Measurements from ENCODE around the gene MEPCE. TPM values are rescaled to one million over a fixed set of nuclear protein-coding genes. Genes with fewer than 3 reads are reported as not detected.
"Not testable (repeated sequence)": the region's sequence is repeated elsewhere in the genome, so short reads cannot be mapped to it uniquely, and the experiment has no call there.

The MEPCE gene
- total and polyA plus RNA-seq, 10 of the 15 experiments (the other 5 are each of a cell fraction or from before 2014, with no cell fraction given): 8.2 to 48.0 (median 22.1) TPM

- SMC1A ChIA-PET (ENCODE audit: uncharacterized antibody, unreplicated experiment); H3K4me3 ChIP-seq; H3K27ac ChIP-seq (ENCODE audit: control insufficient read depth, insufficient read depth); DNase-seq (ENCODE audit: low read depth, low spot score); BruUV-seq (replicated peaks); H3K36me3 ChIP-seq (ENCODE audit: control insufficient read depth in 2 of 2, insufficient read depth in 2 of 2, low read length in 1 of 2); H3K4me1 ChIP-seq (ENCODE audit: control insufficient read depth, insufficient read depth, low read length); ATAC-seq; H3K4me2 ChIP-seq (ENCODE audit: control insufficient read depth, insufficient read depth); H2AFZ ChIP-seq (ENCODE audit: control insufficient read depth, low read depth, low read length); H3K9me3 ChIP-seq (replicated peaks; ENCODE audit: control insufficient read depth, insufficient read depth, low read length); FAIRE-seq; intact Hi-C loops (cut with micrococcal nuclease; ENCODE audit: unreplicated experiment); H3K27me3 ChIP-seq (replicated peaks in 1 of 2; ENCODE audit: control insufficient read depth in 2 of 2, insufficient read depth in 2 of 2, low read length in 1 of 2); H4K20me1 ChIP-seq (ENCODE audit: control insufficient read depth, insufficient read depth); in situ Hi-C loops (cut with MboI); H3K9ac ChIP-seq (ENCODE audit: control insufficient read depth, insufficient read depth, low read length); RAD21 ChIA-PET (ENCODE audit: unreplicated experiment); CTCF ChIA-PET: not testable (repeated sequence)
- POLR2A ChIA-PET: interaction anchor here (1.6 kb wide), 1 partner anchor 74 kb away, joined by 8 read pairs; no protein-coding TSS in a partner anchor
- WGBS (ENCODE audit: insufficient coverage, insufficient replicate concordance, low lambda C conversion rate, missing lambda C conversion rate): 78% methylated on average over 7 of the region's 7 CpGs
- H3K79me2 ChIP-seq (ENCODE audit: control insufficient read depth, insufficient read depth, low read length): peaks cover 21% of the 10 kb centered on the region
These were observed 9.6 kb downstream of the MEPCE start for GRCh38 chr7:100439244-100439643.

GRCh38 chr7:100441641-100442535 lies 12.3 kb downstream of the MEPCE start:
- ChIA-PET RAD21 (ENCODE audit: unreplicated experiment) (no interaction called here), POLR2A (interaction anchor here (1.4 kb wide), 2 partner anchors 12 kb away, joined by 5 to 7 read pairs; partner anchors contain the start of gene MEPCE), CTCF (interaction anchor here (0.6 to 1.5 kb wide), 2 partner anchors 9 to 12 kb away, joined by 3 to 5 read pairs; partner anchors contain the start of gene MEPCE), SMC1A (ENCODE audit: uncharacterized antibody, unreplicated experiment) (no interaction called here)
- Histone ChIP-seq H2AFZ (ENCODE audit: control insufficient read depth, low read depth, low read length) (no peak overlapping the region), H3K4me2 (ENCODE audit: control insufficient read depth, insufficient read depth) (no peak overlapping the region), H3K36me3 (ENCODE audit: control insufficient read depth in 2 of 2, insufficient read depth in 2 of 2, low read length in 1 of 2) (no peaks in the 10 kb centered on the region; a peak in 1 of 4 replicates), H3K79me2 (ENCODE audit: control insufficient read depth, insufficient read depth, low read length) (no peaks in the 10 kb centered on the region), H3K27ac (ENCODE audit: control insufficient read depth, insufficient read depth) (no peak overlapping the region), H3K9ac (ENCODE audit: control insufficient read depth, insufficient read depth, low read length) (no peak overlapping the region), H4K20me1 (ENCODE audit: control insufficient read depth, insufficient read depth) (no peaks in the 10 kb centered on the region), H3K9me3 (replicated peaks; ENCODE audit: control insufficient read depth, insufficient read depth, low read length) (no peaks in the 10 kb centered on the region), H3K27me3 (replicated peaks in 1 of 2; ENCODE audit: control insufficient read depth in 2 of 2, insufficient read depth in 2 of 2, low read length in 1 of 2) (no peaks in the 10 kb centered on the region), H3K4me3 (no peak overlapping the region), H3K4me1 (ENCODE audit: control insufficient read depth, insufficient read depth, low read length) (peaks cover 14% of the 10 kb centered on the region)
- no peak for DNase-seq (ENCODE audit: low read depth, low spot score)
- in situ Hi-C loops (cut with MboI): no loop called here
- intact Hi-C loops (cut with micrococcal nuclease; ENCODE audit: unreplicated experiment): no loop called here
- no peak; the same call in 2 of the 3 replicates for ATAC-seq
- WGBS (ENCODE audit: insufficient coverage, insufficient replicate concordance, low lambda C conversion rate, missing lambda C conversion rate): 66% methylated on average over 11 of the region's 11 CpGs
- no TSS peak for BruUV-seq (replicated peaks)
- FAIRE-seq: no peak
- no peak for TF ChIP-seq ESRRA (IDR thresholded peaks at IDR 0.05; ENCODE audit: low read length)
- no peak for TF ChIP-seq HDGF (IDR thresholded peaks at IDR 0.05)
- TF ChIP-seq ZNF207 (IDR thresholded peaks at IDR 0.05; ENCODE audit: borderline replicate concordance): no peak
- no peak for TF ChIP-seq POU2F2 (IDR thresholded peaks at IDR 0.05; ENCODE audit: borderline replicate concordance, low read depth, low read length)
- no peak for TF ChIP-seq SIN3A (IDR thresholded peaks at IDR 0.05; ENCODE audit: low read depth, low read length)
- no peak for TF ChIP-seq SUZ12 (IDR thresholded peaks at IDR 0.05; ENCODE audit: unreplicated experiment)
- no peak for TF ChIP-seq RELB (IDR thresholded peaks at IDR 0.05; ENCODE audit: low read depth)
- no peak for TF ChIP-seq IKZF1 (conservative IDR thresholded peaks at IDR 0.05)
- TF ChIP-seq CUX1 (IDR thresholded peaks at IDR 0.05; ENCODE audit: insufficient replicate concordance, low read depth, low read length): no peak

All from GM12878 (cell line).